K562 (cell line): ENCODE data around the gene CHD5. TPM values are rescaled to one million over a fixed set of nuclear protein-coding genes. Genes with fewer than 3 reads are reported as not detected.

Experiments used
- BACH1 ChIP-seq: fragments of 200-800 bp; sonication (Bioruptor generic); IDR thresholded peaks from 2 replicates; pipeline ENCODE4 v1.6.1; 2016; ENCODE audit warnings: missing genetic modification characterization, missing compliant biosample characterization
- BRF1 ChIP-seq: IDR thresholded peaks from 3 replicates; pipeline ENCODE4 v1.6.1; 2011; ENCODE audit warnings: borderline replicate concordance, mild to moderate bottlenecking; ENCODE audit not compliant: insufficient read length; ENCODE audit errors: extremely low read depth
- CTCFL ChIP-seq: IDR thresholded peaks from 2 replicates; pipeline ENCODE4 v1.6.1; 2011; ENCODE audit warnings: borderline replicate concordance, low read depth, mild to moderate bottlenecking, moderate library complexity, low read length; ENCODE audit not compliant: insufficient read depth, poor library complexity, severe bottlenecking
- ETV5 ChIP-seq: sonication (generic); formaldehyde crosslinking; IDR thresholded peaks from 2 replicates; pipeline ENCODE4 v1.4.0; 2020; ENCODE audit warnings: low read depth, mild to moderate bottlenecking, missing genetic modification reagents
- GATA2 ChIP-seq: sonication (generic); formaldehyde crosslinking; IDR thresholded peaks from 2 replicates; pipeline ENCODE4 v1.4.0; 2020; ENCODE audit warnings: mild to moderate bottlenecking, missing genetic modification reagents
- HCFC1 ChIP-seq: IDR thresholded peaks from 2 replicates; pipeline ENCODE4 v1.6.1; 2012; ENCODE audit warnings: low read depth, low read length, improper control_type of control experiment
- HMGXB4 ChIP-seq: sonication (generic); formaldehyde crosslinking; IDR thresholded peaks from 2 replicates; pipeline ENCODE4 v1.8.1; 2023; ENCODE audit warnings: mild to moderate bottlenecking, missing genetic modification reagents
- MTA1 ChIP-seq: fragments of 450-650 bp; IDR thresholded peaks from 2 replicates; pipeline ENCODE4 v1.6.1; 2017; ENCODE audit warnings: borderline replicate concordance
- NCOA6 ChIP-seq: fragments of 450-650 bp; IDR thresholded peaks from 2 replicates; pipeline ENCODE4 v1.6.1; 2017; ENCODE audit warnings: mild to moderate bottlenecking
- PBX2 ChIP-seq, 2 experiments: IDR thresholded peaks in 1 of 2; conservative IDR thresholded peaks in 1 of 2; 2 replicates each; pipeline ENCODE4 v1.6.1; 2016; ENCODE audit warnings: low read depth in 2 of 2, mild to moderate bottlenecking in 1 of 2, missing compliant biosample characterization in 1 of 2, missing genetic modification characterization in 1 of 2, moderate library complexity in 1 of 2
- RCOR1 ChIP-seq, 2 experiments: IDR thresholded peaks; 2 replicates each; pipeline ENCODE4 v1.6.1; 2012; ENCODE audit warnings: low read depth in 2 of 2, low read length in 2 of 2, borderline replicate concordance in 1 of 2, improper control_type of control experiment in 1 of 2
- SRSF3 ChIP-seq: fragments of 200-400 bp; formaldehyde crosslinking; IDR thresholded peaks from 2 replicates; pipeline ENCODE4 v1.6.1; 2016; ENCODE audit warnings: mild to moderate bottlenecking, low read length, moderate library complexity; ENCODE audit not compliant: insufficient read depth
- TEAD4 ChIP-seq, 2 experiments: sonication (generic) in 1 of 2; formaldehyde crosslinking in 1 of 2; IDR thresholded peaks; 2 replicates each; pipeline versions ENCODE4 v1.6.1 to v1.8.0; 2012 to 2022; ENCODE audit warnings: borderline replicate concordance in 1 of 2, inconsistent platforms in 1 of 2, low read length in 1 of 2, mild to moderate bottlenecking in 1 of 2, missing genetic modification reagents in 1 of 2
- XRCC5 ChIP-seq: fragments of 200-400 bp; formaldehyde crosslinking; IDR thresholded peaks from 2 replicates; pipeline ENCODE4 v1.6.1; 2017; ENCODE audit warnings: low read depth, mild to moderate bottlenecking, low read length
- ZBTB33 ChIP-seq: sonication (generic); formaldehyde crosslinking; IDR thresholded peaks from 2 replicates; pipeline ENCODE4 v1.8.1; 2023; ENCODE audit warnings: mild to moderate bottlenecking, missing genetic modification reagents
- ZNF253 ChIP-seq: fragments of 250-450 bp; sonication (Bioruptor Pico); conservative IDR thresholded peaks from 2 replicates; pipeline ENCODE4 v1.6.1; 2021; ENCODE audit warnings: mild to moderate bottlenecking
- ZNF354B ChIP-seq: fragments of 250-450 bp; sonication (Bioruptor Pico); IDR thresholded peaks from 2 replicates; pipeline ENCODE4 v1.4.0; 2020
- ZNF507 ChIP-seq: conservative IDR thresholded peaks from 2 replicates; pipeline ENCODE4 v1.6.1; 2017; ENCODE audit warnings: missing genetic modification characterization, missing compliant biosample characterization
- ZNF584 ChIP-seq: fragments of 200-800 bp; sonication (Bioruptor generic); IDR thresholded peaks from 2 replicates; pipeline ENCODE4 v1.6.1; 2016; ENCODE audit warnings: low read depth, mild to moderate bottlenecking, missing genetic modification characterization, missing compliant biosample characterization
- polyA plus RNA-seq, 8 experiments: library from polyadenylated mRNA; depleted of rRNA in 4 of 8; stranded (reverse) in 5 of 8; unstranded in 3 of 8; fragments of >200 nt; fragmentation: Nextera tagmentation in 2 of 8; fragmentation: Illumina TruSeq in 1 of 8; extraction: Ambion mirVana in 2 of 8; extraction: Trizol in 1 of 8; gene quantifications; 2 replicates each; pipeline versions ENCODE4 v1.2.1 to v1.2.3, GENCODE V29; 2011 to 2014; ENCODE audit warnings: inconsistent platforms in 1 of 8, missing spikeins in 1 of 8
- total RNA-seq, 7 experiments: library from RNA; depleted of rRNA in 6 of 7; stranded (reverse); fragments of >200 nt in 6 of 7; fragmentation: Illumina TruSeq in 2 of 7; extraction: Trizol in 2 of 7; gene quantifications; 2 replicates each; pipeline versions ENCODE4 v1.2.1 to v1.2.3, GENCODE V29; 2011 to 2021; ENCODE audit warnings: low replicate concordance in 1 of 7

Gene CHD5
- total and polyA plus RNA-seq, 9 of the 15 experiments (the other 6 are each of a cell fraction or from before 2014, with no cell fraction given) = 0.03 to 0.52 (median 0.11) TPM; not detected in 2

GRCh38 chr1:6183520-6183989 is 3.4 kb upstream of the CHD5 start (continued):
- TF ChIP-seq HCFC1 (0 out of 2 replicates have a peak, but pooled peaks have one; percentile 15), BRF1 (no peak), BACH1 (tag) (no peak), ZNF584 (no peak), XRCC5 (no peak), TEAD4 (IDR thresholded peaks at IDR 0.05; ENCODE audit: low read length) (no peak), TEAD4 (CRISPR knock-in tag; IDR thresholded peaks at IDR 0.05; ENCODE audit: borderline replicate concordance) (no peak), ZNF507 (no peak), ZBTB33 (CRISPR knock-in tag) (no peak), SRSF3 (no peak), CTCFL (peak; percentile 33), ETV5 (CRISPR knock-in tag) (no peak), RCOR1 (IDR thresholded peaks at IDR 0.05; ENCODE audit: borderline replicate concordance in 1 of 2, low read depth in 2 of 2, low read length in 2 of 2) (0 out of 4 replicates have a peak, but pooled peaks of 1 of the 2 experiments have one; percentile 25), HMGXB4 (no peak), ZNF253 (no peak), NCOA6 (no peak), MTA1 (no peak), GATA2 (CRISPR knock-in tag) (0 out of 2 replicates have a peak, but pooled peaks have one; percentile 32), ZNF354B (CRISPR knock-in tag) (no peak), PBX2 (CRISPR knock-in tag; IDR thresholded peaks at IDR 0.05; ENCODE audit: low read depth) (no peak), PBX2 (tag; conservative IDR thresholded peaks at IDR 0.05; ENCODE audit: low read depth) (no peak)
